ENCODE measurements around the gene NUMBL.

NUMBL gene

DNA sequence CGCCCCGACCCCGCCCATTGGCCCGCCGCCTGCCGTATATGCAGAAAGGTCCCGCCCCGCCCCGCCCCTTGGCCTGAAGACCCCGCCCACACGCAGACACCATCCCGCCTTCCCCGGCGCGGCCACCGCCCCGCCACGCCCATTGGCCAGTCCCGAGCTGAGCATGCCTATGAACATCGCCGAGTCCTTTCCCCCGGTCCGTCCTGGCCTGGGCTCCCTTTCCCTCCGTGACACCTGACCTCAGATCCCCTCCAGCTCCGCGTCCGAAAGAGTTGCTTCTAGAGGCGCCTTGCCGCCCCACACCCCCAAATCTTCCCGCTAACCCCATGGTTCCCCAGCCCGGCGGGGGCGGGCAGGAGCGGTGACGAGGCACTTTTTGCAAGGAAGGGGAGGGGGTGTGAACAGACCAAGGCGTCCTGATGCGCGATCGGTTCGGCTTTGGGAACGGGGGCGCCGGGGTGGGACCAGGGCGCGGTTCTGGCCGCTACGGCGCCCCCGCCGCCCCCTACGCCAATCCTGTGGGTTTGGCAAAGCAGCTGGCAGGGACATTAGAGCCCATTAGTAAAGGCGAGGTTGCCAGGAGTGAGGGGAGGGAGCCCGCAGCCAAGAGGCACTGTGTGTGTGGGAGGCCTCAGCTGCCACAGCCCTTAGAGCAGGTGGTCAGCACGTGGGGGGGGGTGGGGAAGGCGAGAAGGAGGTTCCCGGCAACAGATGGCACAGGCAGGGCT is 406 bp upstream of the NUMBL start:
- peak; percentile 93 for DNase-seq (ENCODE audit: low spot score)

DNA sequence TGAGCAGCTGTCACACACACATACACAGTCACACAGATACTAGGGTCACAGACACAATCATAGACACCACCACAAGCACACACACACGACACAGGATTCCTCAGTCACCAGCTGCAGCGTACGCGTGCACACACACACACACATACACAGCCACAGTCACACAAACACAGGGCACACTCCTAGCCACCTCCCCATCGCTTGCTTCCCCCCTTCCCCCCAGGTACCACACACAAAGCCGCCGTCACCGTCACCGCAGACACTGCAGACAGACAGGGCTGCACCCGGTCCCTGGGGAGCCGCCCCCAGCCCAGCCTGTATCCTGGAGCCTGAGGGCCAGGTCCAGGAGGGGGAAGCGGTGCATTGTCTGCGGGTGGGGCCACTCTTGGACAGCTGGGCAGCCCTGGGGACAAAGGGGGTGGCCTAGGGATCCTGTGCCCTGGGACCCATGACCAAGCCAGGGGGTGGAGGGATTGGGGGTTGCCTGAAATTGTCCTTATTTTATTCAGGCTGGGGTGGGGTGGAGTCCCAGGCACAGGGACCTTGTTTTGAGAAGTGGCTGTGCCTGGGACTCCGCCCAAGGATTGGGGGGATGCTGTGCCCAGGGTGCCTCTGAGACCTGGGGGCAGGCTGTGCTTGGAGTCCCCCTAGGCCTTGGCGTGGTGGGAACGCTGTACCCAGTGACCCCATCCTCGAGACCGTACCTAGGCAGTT is 957 bp downstream of the NUMBL start:
- no peak for DNase-seq (ENCODE audit: low spot score)

DNA sequence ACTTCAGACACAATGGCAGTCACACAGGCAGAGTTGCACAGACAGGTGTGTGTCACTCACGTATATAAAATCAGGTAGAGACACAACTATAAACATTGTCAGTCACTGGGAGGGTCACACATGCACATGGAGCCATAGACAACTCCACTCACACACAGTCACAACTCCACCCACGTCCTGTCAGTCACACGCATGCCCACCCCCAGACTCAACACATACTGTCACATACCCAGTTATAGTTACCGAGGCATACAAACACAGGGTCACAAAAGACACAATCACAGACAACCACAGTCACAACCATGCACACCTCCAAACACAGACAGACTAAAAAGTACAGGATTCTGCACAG is 1.5 kb downstream of the NUMBL start:
- no peak for DNase-seq (ENCODE audit: low spot score)

DNA sequence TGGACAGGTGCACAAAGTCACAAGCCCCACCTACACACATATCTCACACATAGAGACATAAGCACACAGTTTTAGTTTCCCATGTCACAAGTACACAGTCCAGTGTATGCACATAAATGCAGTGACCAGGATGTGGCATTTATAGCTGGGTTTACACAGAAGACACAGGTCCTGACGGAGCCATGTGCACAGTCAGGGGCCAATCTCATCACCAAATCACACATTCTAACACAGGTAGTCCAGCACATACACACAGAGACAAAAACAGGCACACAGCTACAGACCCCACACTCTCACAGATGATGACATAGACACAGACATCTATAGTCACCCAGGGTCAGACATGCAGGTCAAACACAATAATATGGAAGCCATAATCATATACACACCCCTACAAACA is 2.1 kb downstream of the NUMBL start:
- DNase-seq (ENCODE audit: low spot score): no peak

DNA sequence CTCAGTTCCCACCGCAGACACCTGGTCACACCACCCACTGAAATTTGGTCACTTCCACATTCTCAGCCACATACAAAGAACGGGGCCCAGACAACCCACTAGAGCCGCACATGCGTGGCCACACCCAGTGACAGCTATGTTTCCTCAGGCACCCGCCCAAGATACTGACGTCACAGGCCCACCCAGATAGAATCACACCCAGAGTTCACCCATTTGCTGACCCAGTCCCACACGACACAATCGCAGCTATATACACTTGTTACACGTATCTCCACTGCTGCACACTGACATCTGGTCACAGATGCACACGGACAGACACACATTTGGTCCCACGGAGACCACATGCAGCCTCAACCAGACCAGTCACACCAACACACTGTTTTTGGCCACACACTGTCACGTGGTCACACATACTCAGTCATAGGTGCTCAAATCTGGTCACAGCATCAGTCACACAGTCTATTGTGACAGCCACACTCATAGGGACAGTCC is 2.9 kb downstream of the NUMBL start:
- DNase-seq (ENCODE audit: low spot score): no peak

DNA sequence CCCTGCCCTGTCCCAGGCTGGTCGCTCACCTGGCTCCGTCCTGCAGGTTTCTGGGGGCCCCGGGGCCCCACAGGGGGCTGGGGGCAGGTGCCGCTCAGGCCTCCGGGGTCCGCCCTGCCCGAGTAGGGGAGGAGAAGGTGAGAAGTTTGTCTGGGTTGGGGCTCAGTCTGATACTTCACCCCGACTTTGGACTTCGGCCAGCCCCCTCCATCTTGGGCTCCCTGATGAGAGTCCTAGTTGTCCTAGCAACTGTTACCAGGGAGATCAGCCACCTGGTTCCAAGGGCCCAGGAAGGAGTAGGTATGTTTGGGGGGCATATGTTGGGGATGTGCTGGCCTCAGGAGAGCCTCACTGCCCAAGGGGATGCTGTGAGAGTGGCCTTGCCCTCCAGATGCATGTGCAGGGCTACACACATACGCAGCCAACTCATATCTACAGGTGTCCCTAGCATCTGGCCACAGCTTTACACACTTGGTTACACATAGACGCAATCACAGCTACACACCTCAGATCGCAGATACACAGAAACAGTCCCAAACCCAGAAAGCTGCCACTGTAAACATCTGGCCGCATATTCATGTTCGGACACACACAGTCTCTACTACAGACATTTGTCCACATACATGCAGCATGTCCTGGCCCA is 3.4 kb downstream of the NUMBL start:
- no peak for DNase-seq (ENCODE audit: low spot score)

DNA sequence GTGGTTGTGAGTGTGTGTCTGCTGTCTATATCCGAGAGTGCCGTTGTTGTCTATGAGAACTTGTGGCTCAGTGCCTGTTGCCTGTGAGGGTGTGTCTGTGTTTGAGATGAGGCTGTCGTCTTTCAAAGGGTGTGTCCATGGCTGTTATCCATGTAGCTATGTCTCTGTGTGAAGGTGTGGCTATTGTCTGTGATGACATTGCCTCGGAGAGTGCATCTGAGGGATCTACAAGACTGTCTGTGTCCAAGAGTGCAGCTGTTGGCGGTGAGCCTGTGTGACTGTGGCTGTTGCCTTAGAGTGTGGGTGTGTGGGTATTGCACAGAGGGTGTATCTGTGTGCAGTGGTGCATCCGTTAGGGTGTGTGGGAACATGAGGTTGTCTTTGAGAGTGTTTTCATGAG is 4.9 kb downstream of the NUMBL start:
- DNase-seq (ENCODE audit: low spot score): no peak

DNA sequence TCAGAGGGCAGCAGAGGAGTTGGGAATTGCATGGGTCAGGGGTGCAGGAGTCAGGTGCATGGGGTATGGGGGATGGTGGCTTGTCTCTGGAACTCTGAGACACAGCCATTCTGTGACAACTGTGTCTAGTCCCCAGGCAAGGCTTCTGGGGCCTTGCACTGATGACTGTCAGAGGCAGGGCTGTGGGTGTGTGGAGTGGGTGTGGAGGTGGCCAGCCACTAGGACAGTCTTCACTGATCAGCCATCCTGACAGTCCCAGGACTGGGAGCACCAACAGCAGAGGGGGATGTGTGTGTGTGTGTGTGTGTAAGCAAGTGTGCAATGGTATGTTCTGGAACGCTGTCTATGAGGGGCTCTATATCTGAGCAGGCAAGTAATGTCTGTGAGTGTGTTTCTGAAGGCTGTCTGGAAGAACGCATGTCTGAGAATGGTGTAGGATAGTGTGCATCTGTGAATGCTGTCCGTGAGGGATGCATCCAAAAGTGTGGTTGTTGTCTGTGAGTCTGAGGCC is 5.4 kb downstream of the NUMBL start:
- no peak for DNase-seq (ENCODE audit: low spot score)

DNA sequence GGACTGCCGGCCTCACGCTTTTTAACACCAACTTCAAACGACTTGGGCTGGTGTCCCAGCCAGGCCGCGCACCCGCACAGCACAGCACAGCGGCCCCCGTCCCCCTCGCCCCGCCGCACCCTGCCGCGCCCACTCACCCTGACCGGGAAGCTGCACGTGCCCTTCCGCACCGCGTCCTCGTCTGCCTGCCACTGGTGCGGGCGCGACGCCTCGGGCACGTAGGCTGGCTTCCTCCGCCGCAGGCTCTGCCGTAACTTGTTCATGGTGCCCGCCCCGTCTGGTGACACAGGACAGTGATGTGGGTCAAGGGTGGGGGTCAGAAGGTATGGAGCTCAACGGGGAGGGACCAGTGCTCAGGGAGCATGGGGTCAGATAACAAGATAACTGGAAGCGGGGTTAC is 6.2 kb downstream of the NUMBL start:
- DNase-seq (ENCODE audit: low spot score): no peak

DNA sequence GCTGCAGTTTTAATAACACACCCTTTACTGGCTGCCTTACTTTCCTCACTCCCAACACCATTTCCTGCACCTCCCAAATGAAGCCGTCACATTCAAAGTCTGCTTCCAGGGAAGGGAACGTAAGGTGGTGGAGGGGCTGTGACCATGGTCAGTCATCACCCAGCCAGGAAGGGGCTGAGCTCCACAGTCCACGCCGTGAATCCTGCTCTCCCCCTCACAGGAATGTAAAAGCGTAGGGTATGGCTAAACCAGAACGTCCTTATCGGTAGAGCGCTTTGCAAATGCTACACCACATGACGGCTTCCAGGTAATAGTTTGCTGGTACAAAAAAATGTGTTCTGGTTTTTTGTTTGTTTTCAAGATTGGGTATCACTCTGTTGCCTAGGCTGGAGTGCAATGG is 7.0 kb downstream of the NUMBL start:
- no peak for DNase-seq (ENCODE audit: low spot score)

DNA sequence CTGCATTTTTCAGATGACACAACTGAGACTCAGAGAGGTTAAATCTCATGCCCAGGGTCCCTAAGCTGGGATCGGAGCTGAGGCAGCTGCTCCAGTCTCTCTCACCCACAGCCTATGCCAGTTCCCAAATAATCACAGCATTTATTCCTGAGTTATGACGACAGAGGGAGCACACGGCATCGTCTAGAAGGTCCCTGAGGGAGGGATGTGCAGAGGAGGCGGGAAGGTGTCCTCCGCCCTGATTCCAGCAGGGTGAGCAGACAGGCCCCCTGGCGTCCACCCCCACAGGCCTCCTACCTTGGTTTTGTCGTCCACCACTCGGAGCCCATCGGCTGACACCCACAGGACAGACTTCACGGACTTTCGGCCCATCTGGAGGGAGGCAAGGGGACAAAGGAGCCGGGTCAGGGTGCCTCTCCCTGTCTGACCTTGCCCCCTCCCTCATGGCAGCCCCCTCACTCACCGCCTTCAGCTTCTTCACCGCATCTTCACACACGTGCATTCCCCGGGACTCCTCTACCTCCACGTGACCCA is 8.0 kb downstream of the NUMBL start:
- DNase-seq (ENCODE audit: low spot score): no peak

DNA sequence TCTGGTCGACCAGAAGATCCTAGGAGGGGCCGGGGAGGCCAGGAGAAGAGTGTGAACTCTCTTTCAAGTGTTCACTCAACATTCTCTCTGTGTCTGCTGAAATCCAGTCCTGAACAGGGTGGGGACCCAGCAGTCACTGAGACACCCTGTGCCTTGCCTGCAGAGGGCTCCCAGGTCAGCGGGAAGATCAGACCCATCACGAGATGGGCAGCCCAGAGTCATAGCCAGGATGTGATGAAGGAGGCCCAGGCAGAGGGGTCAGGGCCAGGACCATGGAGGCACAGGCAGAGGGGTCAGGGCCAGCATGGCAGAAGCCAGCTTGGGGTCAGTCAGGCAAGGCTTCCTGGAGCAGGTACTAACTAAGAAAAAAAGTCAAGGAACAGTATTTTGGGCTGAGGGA is 9.4 kb downstream of the NUMBL start:
- DNase-seq (ENCODE audit: low spot score): no peak

DNA sequence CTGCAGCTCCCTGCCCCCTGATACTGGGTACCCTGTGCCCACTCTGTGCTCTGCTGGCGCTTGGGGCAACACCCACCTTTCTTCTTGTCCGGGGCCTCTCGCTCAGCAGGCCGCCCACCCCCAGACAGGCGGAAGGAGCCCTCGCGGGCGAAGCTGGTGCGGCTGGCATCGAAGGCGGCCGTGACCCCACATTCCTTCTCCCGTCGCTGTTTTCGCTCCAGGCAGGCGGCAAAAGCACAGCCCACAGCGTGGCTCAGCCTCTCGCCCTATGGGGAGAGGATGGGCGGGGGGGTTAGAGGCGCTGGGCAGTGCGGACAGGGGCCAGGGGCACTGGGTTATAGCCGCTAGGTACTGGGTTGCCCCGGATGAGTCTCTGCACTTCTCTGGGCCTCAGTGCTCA is 13.3 kb downstream of the NUMBL start:
- DNase-seq (ENCODE audit: low spot score): no peak

DNA sequence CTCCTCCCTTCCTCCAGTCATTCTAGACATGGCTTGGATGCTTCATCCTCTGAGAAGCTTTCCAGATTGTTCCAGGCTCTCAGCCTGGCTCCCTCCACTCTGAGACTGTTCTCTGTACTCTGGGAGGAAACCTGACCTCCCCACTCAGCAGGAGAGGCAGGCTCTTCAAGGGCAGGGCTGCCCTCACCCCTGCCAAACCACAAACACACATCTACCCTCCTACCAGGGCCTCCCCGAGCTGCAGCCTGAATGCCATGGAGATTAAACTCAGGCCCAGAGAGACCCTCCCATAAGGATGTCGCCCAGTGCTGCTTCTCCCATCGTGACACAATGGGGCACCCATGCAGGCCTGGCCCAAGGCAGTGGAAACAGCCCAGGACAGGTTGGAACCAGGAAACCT is 16.2 kb downstream of the NUMBL start:
- DNase-seq (ENCODE audit: low spot score): no peak

DNA sequence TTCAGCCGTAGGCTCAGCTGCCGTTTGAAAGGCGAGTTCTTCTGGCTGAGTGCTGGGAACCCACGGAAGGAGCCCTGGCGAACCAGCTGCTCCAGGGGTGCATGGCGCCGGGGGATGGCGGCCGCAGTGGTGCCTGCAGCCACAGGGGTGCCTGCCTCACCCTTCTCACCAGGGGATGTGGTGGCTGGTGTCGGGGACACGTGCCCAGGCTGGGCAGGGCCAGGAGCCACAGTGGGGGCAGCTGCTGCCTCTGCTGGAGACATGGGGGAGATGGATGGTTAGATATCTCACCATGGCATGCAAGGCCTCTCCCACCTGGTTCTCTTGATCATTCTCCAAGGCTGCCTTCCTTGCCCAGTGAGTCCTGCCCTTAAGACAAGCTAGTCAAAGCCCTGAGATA is 17.1 kb downstream of the NUMBL start:
- no peak for DNase-seq (ENCODE audit: low spot score)

DNA sequence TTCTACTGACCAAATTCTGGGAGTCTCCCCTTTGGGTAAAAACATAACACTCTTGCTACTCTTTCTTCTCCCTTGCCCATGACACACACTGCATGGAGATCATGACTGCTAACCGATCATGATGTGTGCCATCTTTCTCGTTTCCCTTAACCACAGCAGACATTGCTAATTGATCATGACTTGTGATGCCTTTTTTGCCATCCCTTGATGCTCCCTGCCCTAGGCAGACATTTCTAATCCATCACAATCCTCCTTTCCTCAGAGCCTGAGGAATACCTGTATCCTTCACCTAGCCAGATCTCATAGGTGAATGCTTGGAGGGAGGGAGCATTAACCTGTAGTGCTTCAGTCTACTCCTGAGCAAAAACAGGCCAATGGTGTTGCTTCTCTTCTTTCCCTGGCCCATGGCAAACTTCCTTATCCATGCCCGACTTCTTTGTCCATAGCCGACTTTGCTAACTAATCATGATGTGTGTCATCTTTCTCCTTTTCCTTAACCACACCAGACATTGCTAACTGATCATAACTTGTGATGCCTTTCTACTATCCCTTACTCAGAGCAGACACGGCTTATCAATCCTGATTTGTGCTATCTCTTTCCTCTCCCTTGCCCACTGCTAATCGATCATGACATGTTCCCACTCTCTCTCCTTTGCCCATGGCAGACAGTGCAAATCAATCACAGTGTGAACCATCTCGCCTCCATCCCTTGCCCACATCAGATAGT is 17.7 kb downstream of the NUMBL start:
- no peak for DNase-seq (ENCODE audit: low spot score)

DNA sequence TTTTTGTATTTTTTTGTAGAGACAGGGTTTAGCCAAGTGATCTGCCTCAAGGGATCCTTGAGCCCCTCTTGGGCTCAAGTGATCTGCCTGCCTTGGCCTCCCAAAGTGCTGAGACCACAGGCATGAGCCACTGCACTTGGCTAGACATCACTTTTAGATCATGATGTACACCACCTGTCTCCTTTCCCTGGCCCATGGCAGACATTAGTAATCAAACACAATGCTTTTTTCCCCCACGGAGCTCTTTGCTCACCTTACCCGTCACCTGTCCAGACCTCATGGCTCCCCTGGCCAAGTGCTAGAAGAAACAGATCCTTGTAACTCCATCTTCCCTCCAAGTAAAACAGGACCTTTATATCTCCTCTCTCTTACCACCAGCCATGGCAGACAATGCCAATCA is 18.4 kb downstream of the NUMBL start:
- DNase-seq (ENCODE audit: low spot score): no peak

DNA sequence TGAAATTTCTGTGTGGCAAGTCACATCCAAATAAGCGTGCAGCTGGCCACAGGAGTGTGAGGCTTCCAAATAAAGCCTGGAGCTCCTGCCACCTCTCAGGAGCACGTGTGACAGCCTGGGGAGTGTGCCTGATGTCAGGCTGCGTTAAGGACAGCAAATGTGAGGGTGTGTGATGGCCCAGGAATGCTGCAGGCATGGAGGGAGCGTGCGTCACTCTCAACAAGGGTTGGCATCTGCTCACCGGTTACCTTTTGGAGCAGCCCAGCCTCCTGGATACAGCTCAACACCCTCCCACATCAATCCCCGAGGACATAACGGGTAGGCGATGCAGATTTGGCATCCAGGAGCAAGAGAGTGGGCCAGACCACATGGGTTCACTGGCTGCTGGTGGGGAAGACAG is 19.0 kb downstream of the NUMBL start:
- DNase-seq (ENCODE audit: low spot score): no peak

DNA sequence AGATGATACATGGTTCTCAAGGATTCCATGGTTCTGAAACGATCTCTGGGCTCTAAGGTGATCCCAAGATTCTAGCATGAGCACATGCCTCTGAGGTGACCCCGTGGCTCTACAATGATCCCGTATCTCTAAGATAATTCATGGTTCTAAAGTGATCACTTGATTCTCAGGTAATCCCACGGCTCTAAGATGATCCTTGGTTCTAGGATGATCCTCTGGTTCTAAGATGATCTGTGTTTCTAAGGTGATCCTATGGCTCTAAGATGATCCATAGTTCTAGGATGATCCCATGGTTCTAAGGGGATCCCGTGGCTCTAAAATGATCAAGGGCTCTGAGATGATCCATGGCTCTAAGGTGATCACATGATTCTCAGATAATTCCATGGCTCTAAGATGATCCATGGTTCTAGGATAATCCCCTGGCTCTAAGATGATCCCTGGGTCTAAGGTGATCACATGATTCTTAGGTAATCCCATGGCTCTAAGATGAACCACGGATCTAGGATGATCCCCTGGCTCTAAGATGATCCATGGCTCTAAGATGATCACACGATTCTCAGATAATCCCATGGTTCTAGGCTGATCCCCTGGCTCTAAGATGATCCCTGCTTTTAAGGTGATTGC is 21.3 kb downstream of the NUMBL start:
- DNase-seq (ENCODE audit: low spot score): no peak

DNA sequence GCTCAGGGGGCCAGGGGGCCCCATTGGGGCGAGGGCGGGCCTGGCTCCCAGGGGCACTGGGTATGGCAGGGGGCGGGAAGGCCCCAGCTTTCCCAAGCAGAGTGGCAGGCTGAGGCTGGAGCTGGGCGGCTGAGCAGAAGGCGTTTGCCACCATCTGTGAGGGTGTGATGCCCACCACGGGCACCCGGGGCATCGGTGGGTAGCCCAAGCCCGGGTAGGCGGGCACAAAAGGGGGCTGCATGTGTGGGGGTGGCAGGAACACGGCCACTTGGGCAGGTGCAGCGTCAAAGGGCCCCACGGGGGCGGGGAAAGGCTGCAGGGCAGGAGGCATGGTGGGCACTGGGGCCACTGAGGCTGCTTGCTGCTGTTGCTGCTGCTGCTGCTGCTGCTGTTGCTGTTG is 22.8 kb downstream of the NUMBL start:
- DNase-seq (ENCODE audit: low spot score): no peak

DNA sequence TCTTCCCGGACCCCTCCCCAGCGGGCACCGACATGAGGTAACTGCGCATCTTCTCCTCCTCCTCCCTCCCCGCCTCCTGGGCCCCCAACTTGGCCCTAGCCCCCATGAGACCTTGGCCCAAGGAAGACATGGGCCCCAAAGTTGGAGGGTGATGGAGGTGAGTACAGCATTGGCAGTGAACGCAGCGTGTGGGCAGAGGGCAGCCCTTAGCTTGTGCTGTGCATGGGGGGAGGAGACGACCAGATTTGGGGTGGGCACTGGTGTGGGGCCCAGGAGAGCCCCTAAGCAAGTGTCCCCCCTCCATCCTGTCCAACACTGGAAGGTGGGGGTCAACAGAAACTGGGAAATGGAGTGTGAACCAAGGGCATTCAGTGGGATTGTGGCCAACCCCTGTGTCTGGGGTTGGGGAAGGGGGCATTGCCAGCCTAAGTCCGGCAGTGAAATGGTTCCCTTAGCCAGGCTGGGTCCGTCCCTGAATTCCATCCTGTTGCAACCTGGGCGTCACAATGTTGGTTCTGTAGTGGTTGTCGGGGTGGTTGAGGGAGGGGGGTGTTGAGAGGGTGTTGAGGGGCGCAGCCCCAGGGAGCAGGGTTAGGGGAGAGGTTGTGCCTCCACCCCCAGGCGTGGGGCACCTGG is 23.5 kb downstream of the NUMBL start:
- DNase-seq (ENCODE audit: low spot score): no peak
